ENCODE measurements around the gene CYB561D2. TPM values are rescaled to one million over a fixed set of nuclear protein-coding genes. Genes with fewer than 3 reads are reported as not detected.

The CYB561D2 gene
- total and polyA plus RNA-seq, 2 of the 13 experiments (the other 11 are each of a cell fraction or from before 2014, with no cell fraction given), result 11.1 to 17.2 TPM

DNA sequence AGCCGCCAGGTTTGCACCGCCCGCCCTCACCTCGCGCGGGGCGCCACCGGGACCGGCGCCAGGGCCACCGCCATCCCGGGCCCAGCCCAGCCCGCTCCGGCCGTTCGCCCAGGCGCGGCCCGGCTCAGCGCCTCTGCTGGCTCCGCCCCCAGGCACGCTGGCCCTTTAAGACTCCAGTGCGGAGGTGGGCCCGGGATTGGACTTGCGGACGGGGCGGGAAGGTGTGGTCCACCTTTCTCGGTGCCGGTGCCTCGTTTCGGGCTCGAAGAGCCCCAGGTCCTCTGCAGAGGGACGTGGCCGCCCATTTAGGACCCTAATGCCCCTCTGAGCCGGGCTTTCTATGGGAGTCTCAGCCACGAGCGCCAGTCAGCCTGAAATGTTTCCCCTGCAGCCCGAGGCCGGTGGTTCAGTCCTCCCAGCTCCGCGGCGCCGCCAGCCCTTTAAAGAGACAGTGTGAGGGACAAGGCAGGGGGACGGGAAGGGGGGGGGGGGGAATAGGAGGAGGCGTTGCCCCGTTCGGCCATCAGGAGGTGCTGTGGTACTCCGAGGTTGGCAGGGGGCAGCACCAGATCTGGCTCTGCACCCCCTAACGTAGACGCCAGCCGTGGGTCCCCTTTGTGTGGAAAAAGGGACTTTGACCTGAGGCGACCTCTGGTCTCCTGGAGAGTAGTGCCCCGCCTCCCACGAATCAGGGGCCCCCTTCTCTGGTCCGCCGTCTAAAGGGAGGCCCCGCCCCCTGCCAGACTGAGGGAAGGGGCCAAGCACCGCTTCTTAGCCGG lies 29.1 kb upstream of the CYB561D2 start (continued):
- TF ChIP-seq, protein P1, sequence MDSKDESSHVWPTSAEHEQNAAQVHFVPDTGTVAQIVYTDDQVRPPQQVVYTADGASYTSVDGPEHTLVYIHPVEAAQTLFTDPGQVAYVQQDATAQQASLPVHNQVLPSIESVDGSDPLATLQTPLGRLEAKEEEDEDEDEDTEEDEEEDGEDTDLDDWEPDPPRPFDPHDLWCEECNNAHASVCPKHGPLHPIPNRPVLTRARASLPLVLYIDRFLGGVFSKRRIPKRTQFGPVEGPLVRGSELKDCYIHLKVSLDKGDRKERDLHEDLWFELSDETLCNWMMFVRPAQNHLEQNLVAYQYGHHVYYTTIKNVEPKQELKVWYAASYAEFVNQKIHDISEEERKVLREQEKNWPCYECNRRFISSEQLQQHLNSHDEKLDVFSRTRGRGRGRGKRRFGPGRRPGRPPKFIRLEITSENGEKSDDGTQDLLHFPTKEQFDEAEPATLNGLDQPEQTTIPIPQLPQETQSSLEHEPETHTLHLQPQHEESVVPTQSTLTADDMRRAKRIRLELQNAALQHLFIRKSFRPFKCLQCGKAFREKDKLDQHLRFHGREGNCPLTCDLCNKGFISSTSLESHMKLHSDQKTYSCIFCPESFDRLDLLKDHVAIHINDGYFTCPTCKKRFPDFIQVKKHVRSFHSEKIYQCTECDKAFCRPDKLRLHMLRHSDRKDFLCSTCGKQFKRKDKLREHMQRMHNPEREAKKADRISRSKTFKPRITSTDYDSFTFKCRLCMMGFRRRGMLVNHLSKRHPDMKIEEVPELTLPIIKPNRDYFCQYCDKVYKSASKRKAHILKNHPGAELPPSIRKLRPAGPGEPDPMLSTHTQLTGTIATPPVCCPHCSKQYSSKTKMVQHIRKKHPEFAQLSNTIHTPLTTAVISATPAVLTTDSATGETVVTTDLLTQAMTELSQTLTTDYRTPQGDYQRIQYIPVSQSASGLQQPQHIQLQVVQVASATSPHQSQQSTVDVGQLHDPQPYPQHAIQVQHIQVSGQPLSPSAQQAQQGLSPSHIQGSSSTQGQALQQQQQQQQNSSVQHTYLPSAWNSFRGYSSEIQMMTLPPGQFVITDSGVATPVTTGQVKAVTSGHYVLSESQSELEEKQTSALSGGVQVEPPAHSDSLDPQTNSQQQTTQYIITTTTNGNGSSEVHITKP (CRISPR knock-in tag; IDR thresholded peaks at IDR 0.05; ENCODE audit: low read depth), result peak; percentile 98
- TF ChIP-seq ZBTB3 (CRISPR knock-in tag; IDR thresholded peaks at IDR 0.05; ENCODE audit: borderline replicate concordance, low read depth) (no peak), ZNF451 (CRISPR knock-in tag; IDR thresholded peaks at IDR 0.05) (0 out of 2 replicates have a peak, but pooled peaks have one; percentile 14), CCDC6 (CRISPR knock-in tag; IDR thresholded peaks at IDR 0.05) (no peak), ZNF20 (CRISPR knock-in tag; IDR thresholded peaks at IDR 0.05) (no peak), ELF4 (CRISPR knock-in tag; IDR thresholded peaks at IDR 0.05; ENCODE audit: borderline replicate concordance) (no peak), ZBTB7A (CRISPR knock-in tag; IDR thresholded peaks at IDR 0.05) (peak; percentile 61; the same call in 1 of the 2 replicates), ZNF280B (CRISPR knock-in tag; IDR thresholded peaks at IDR 0.05; ENCODE audit: borderline replicate concordance) (no peak), NR2F1 (CRISPR knock-in tag; IDR thresholded peaks at IDR 0.05) (peak; percentile 56 to 75; a peak in 3 of 4 replicates), SMYD3 (CRISPR knock-in tag; IDR thresholded peaks at IDR 0.05) (no peak), SP2 (CRISPR knock-in tag; IDR thresholded peaks at IDR 0.05) (no peak), FIP1L1 (IDR thresholded peaks at IDR 0.05; ENCODE audit: borderline replicate concordance, insufficient read depth, low read depth, low read length) (no peak), ZNF3 (CRISPR knock-in tag; IDR thresholded peaks at IDR 0.05) (no peak), ZSCAN30 (CRISPR knock-in tag; IDR thresholded peaks at IDR 0.05) (no peak), ATF1 (CRISPR knock-in tag; IDR thresholded peaks at IDR 0.05) (no peak), TGIF2 (CRISPR knock-in tag; IDR thresholded peaks at IDR 0.05) (no peak), GABPA (IDR thresholded peaks at IDR 0.05; ENCODE audit: low read depth, low read length) (no peak), GABPA (CRISPR knock-in tag; IDR thresholded peaks at IDR 0.05; ENCODE audit: low read depth) (peak; percentile 23; the same call in 1 of the 2 replicates), HOMEZ (CRISPR knock-in tag; IDR thresholded peaks at IDR 0.05; ENCODE audit: low read depth) (no peak), ZMAT3 (CRISPR knock-in tag; conservative IDR thresholded peaks at IDR 0.05) (no peak), ZC3H4 (CRISPR knock-in tag; IDR thresholded peaks at IDR 0.05; ENCODE audit: borderline replicate concordance) (no peak), ZNF460 (CRISPR knock-in tag; IDR thresholded peaks at IDR 0.05; ENCODE audit: borderline replicate concordance) (no peak; the same call in 1 of the 2 replicates), ZFP36L2 (CRISPR knock-in tag; IDR thresholded peaks at IDR 0.05) (no peak), ZNF441 (CRISPR knock-in tag; IDR thresholded peaks at IDR 0.05; ENCODE audit: borderline replicate concordance) (no peak; the same call in 1 of the 2 replicates)
